ENCODE data around the gene YARS2. TPM values are rescaled to one million over a fixed set of nuclear protein-coding genes. Genes with fewer than 3 reads are reported as not detected.

The YARS2 gene
- total RNA-seq, 1 experiment from 2014 or later: 48.7 TPM

- TF ChIP-seq CTCF (IDR thresholded peaks at IDR 0.05; ENCODE audit: insufficient read depth in 1 of 2, low read depth in 1 of 2, low read length in 1 of 2, severe bottlenecking in 1 of 2, unreplicated experiment in 1 of 2): no peak
- intact Hi-C loops (cut with micrococcal nuclease; ENCODE audit: unreplicated experiment): no loop called here
Observed at GRCh38 chr12:32768518-32768917, 12.8 kb upstream of the YARS2 start.

GRCh38 chr12:32765906-32766305 is 10.2 kb upstream of the YARS2 start:
- H3K27me3 Mint-ChIP-seq (ENCODE audit: insufficient read depth, unreplicated experiment): peaks cover 13% of the 10 kb centered on the region
- H3K27ac Mint-ChIP-seq (ENCODE audit: unreplicated experiment): no peak overlapping the region
- no peaks in the 10 kb centered on the region for H3K36me3 Mint-ChIP-seq (ENCODE audit: insufficient read depth, unreplicated experiment)
- Histone ChIP-seq H3K4me1 (no peaks in the 10 kb centered on the region), H3K36me3 (ENCODE audit: control insufficient read depth, insufficient read depth, low read length) (no peaks in the 10 kb centered on the region), H3K9me3 (no peaks in the 10 kb centered on the region), H3K27me3 (replicated peaks; ENCODE audit: control insufficient read depth, insufficient read depth, low read length) (no peaks in the 10 kb centered on the region), H3K4me3 (ENCODE audit: low read depth, low read length) (no peak overlapping the region)
- CTCF ChIA-PET: no interaction called here
- no peaks in the 10 kb centered on the region for H3K9me3 Mint-ChIP-seq (ENCODE audit: unreplicated experiment)
- no peak overlapping the region for H3K4me3 Mint-ChIP-seq (ENCODE audit: unreplicated experiment)
- TF ChIP-seq CTCF (IDR thresholded peaks at IDR 0.05; ENCODE audit: insufficient read depth in 1 of 2, low read depth in 1 of 2, low read length in 1 of 2, severe bottlenecking in 1 of 2, unreplicated experiment in 1 of 2): no peak
- POLR2A ChIA-PET: no interaction called here
- no peak for DNase-seq
- BruUV-seq (replicated peaks): no TSS peak
- H3K4me1 Mint-ChIP-seq (ENCODE audit: low read depth, unreplicated experiment): no peaks in the 10 kb centered on the region
- intact Hi-C loops (cut with micrococcal nuclease; ENCODE audit: unreplicated experiment): no loop called here

More at GRCh38 chr12:32768518-32768917, 12.8 kb upstream of the YARS2 start:
- Histone ChIP-seq H3K4me1 (no peaks in the 10 kb centered on the region), H3K4me3 (ENCODE audit: low read depth, low read length) (no peak overlapping the region), H3K36me3 (ENCODE audit: control insufficient read depth, insufficient read depth, low read length) (no peaks in the 10 kb centered on the region), H3K27me3 (replicated peaks; ENCODE audit: control insufficient read depth, insufficient read depth, low read length) (no peaks in the 10 kb centered on the region), H3K9me3 (no peaks in the 10 kb centered on the region)
- Mint-ChIP-seq H3K4me1 (ENCODE audit: low read depth, unreplicated experiment) (peaks cover under 1% of the 10 kb centered on the region), H3K9me3 (ENCODE audit: unreplicated experiment) (no peaks in the 10 kb centered on the region), H3K27me3 (ENCODE audit: insufficient read depth, unreplicated experiment) (peaks cover 7% of the 10 kb centered on the region), H3K36me3 (ENCODE audit: insufficient read depth, unreplicated experiment) (no peaks in the 10 kb centered on the region), H3K4me3 (ENCODE audit: unreplicated experiment) (no peak overlapping the region), H3K27ac (ENCODE audit: unreplicated experiment) (no peak overlapping the region)
- POLR2A ChIA-PET: no interaction called here
- CTCF ChIA-PET: no interaction called here
- no TSS peak for BruUV-seq (replicated peaks)
- DNase-seq: no peak

GRCh38 chr12:32761716-32762115 is 6.0 kb upstream of the YARS2 start:
- POLR2A ChIA-PET: no interaction called here
- H3K36me3 ChIP-seq (ENCODE audit: control insufficient read depth, insufficient read depth, low read length): no peaks in the 10 kb centered on the region
- H3K4me1 Mint-ChIP-seq (ENCODE audit: low read depth, unreplicated experiment): peaks cover 3% of the 10 kb centered on the region
- TF ChIP-seq CTCF (IDR thresholded peaks at IDR 0.05; ENCODE audit: insufficient read depth in 1 of 2, low read depth in 1 of 2, low read length in 1 of 2, severe bottlenecking in 1 of 2, unreplicated experiment in 1 of 2): no peak
- H3K36me3 Mint-ChIP-seq (ENCODE audit: insufficient read depth, unreplicated experiment): no peaks in the 10 kb centered on the region
- peaks cover 2% of the 10 kb centered on the region; the same call in 1 of the 2 replicates for H3K4me1 ChIP-seq
- intact Hi-C loops (cut with micrococcal nuclease; ENCODE audit: unreplicated experiment): no loop called here
- no peaks in the 10 kb centered on the region for H3K9me3 ChIP-seq
- H3K4me3 Mint-ChIP-seq (ENCODE audit: unreplicated experiment): no peak overlapping the region
- no peaks in the 10 kb centered on the region for H3K27me3 ChIP-seq (replicated peaks; ENCODE audit: control insufficient read depth, insufficient read depth, low read length)
- no peak overlapping the region for H3K27ac Mint-ChIP-seq (ENCODE audit: unreplicated experiment)
- no peaks in the 10 kb centered on the region for H3K9me3 Mint-ChIP-seq (ENCODE audit: unreplicated experiment)
- CTCF ChIA-PET: interaction anchor here (0.6 kb wide), 1 partner anchor 1736 kb away, joined by 5 read pairs; no protein-coding TSS in a partner anchor
- BruUV-seq (replicated peaks): no TSS peak
- DNase-seq: no peak
- H3K4me3 ChIP-seq (ENCODE audit: low read depth, low read length): no peak overlapping the region
- H3K27me3 Mint-ChIP-seq (ENCODE audit: insufficient read depth, unreplicated experiment): peaks cover 14% of the 10 kb centered on the region

Measured in Caco-2 (cell line).